CD14-positive monocyte (primary cell): Measurements from ENCODE around the gene RXFP2. TPM values are rescaled to one million over a fixed set of nuclear protein-coding genes. Genes with fewer than 3 reads are reported as not detected.
A peak's percentile ranks its signal among the peaks of the same experiment; 100 is the strongest.

ENCODE experiments used
- DNase-seq, 3 donors: peaks; one replicate each; pipeline ENCODE4 v3.0.0-alpha.2; 2011 to 2022
- H2AFZ ChIP-seq: 2 replicates; pipeline ENCODE4 v1.6.0; 2012; ENCODE audit warnings: mild to moderate bottlenecking, low read depth, low read length, inconsistent platforms; ENCODE audit not compliant: insufficient read depth, poor library complexity, severe bottlenecking
- H3K27ac ChIP-seq, 2 donors: 1 replicate in 1 of 2; 2 replicates in 1 of 2; pipeline ENCODE4 v1.5.1; 2012 to 2013; ENCODE audit warnings: low read length in 2 of 2, control low read depth in 1 of 2, inconsistent platforms in 1 of 2, low read depth in 1 of 2, mild to moderate bottlenecking in 1 of 2
- H3K27me3 ChIP-seq, 2 donors: one replicate each; pipeline versions ENCODE4 v1.6.0 to v1.6.1; 2011 to 2013; ENCODE audit warnings: low read length in 2 of 2; ENCODE audit not compliant: control insufficient read depth in 2 of 2, insufficient read depth in 2 of 2
- H3K36me3 ChIP-seq, 2 donors: replicated peaks in 1 of 2; 1 replicate in 1 of 2; 2 replicates in 1 of 2; pipeline versions ENCODE4 v1.5.1 to v1.6.1; 2012 to 2013; ENCODE audit warnings: low read length in 2 of 2, control low read depth in 1 of 2, inconsistent platforms in 1 of 2, mild to moderate bottlenecking in 1 of 2; ENCODE audit not compliant: insufficient read depth in 2 of 2, control insufficient read depth in 1 of 2
- H3K4me1 ChIP-seq, 2 donors: 1 replicate in 1 of 2; 2 replicates in 1 of 2; pipeline versions ENCODE4 v1.5.1 to v1.6.1; 2012 to 2013; ENCODE audit warnings: low read length in 2 of 2, control low read depth in 1 of 2, inconsistent platforms in 1 of 2, mild to moderate bottlenecking in 1 of 2, moderate library complexity in 1 of 2; ENCODE audit not compliant: insufficient read depth in 2 of 2, control insufficient read depth in 1 of 2
- H3K4me2 ChIP-seq: replicated peaks from 2 replicates; pipeline ENCODE3; 2012; ENCODE audit warnings: low read length, moderate library complexity, mild to moderate bottlenecking; ENCODE audit not compliant: poor library complexity, severe bottlenecking; ENCODE audit errors: extremely low read depth
- H3K4me3 ChIP-seq, 3 experiments: fragments of 200-600 bp in 1 of 3; sonication (generic) in 1 of 3; replicated peaks in 1 of 3; 1 replicate in 2 of 3; 2 replicates in 1 of 3; pipeline ENCODE4 v1.5.1; 2011 to 2013; ENCODE audit warnings: low read length in 3 of 3, mild to moderate bottlenecking in 3 of 3, control low read depth in 2 of 3, low read depth in 2 of 3, inconsistent platforms in 1 of 3, moderate library complexity in 1 of 3
- H3K79me2 ChIP-seq: 2 replicates; pipeline ENCODE4 v1.6.0; 2012; ENCODE audit warnings: mild to moderate bottlenecking, control low read depth, inconsistent platforms, low read length, moderate library complexity; ENCODE audit not compliant: insufficient read depth
- H3K9ac ChIP-seq: 2 replicates; pipeline ENCODE4 v1.6.0; 2017; ENCODE audit warnings: low read length, mild to moderate bottlenecking; ENCODE audit not compliant: insufficient read depth, poor library complexity, severe bottlenecking
- H3K9me3 ChIP-seq, 2 donors: replicated peaks in 1 of 2; 1 replicate in 1 of 2; 2 replicates in 1 of 2; pipeline versions ENCODE4 v1.5.1 to v1.6.1; 2012 to 2013; ENCODE audit warnings: low read length in 2 of 2, control low read depth in 1 of 2; ENCODE audit not compliant: control insufficient read depth in 1 of 2, insufficient read depth in 1 of 2
- H4K20me1 ChIP-seq: 2 replicates; pipeline ENCODE4 v1.6.0; 2012; ENCODE audit warnings: mild to moderate bottlenecking, low read length, control low read depth, moderate library complexity; ENCODE audit not compliant: insufficient read depth
- H3K27ac Mint-ChIP-seq, 7 donors: one replicate each; pipeline ENCODE4 v1.8.0; 2020; ENCODE audit warnings: mild to moderate bottlenecking in 7 of 7, mixed read lengths in 7 of 7, moderate library complexity in 6 of 7, inconsistent platforms in 2 of 7
- H3K27me3 Mint-ChIP-seq, 3 donors: one replicate each; pipeline ENCODE4 v1.8.0; 2021 to 2022; ENCODE audit warnings: low read depth in 3 of 3, mild to moderate bottlenecking in 3 of 3, mixed read lengths in 3 of 3, moderate library complexity in 3 of 3, inconsistent platforms in 1 of 3
- H3K36me3 Mint-ChIP-seq, 2 donors: one replicate each; pipeline ENCODE4 v1.8.0; 2020; ENCODE audit warnings: mixed read lengths in 2 of 2, inconsistent platforms in 1 of 2, mild to moderate bottlenecking in 1 of 2
- H3K4me1 Mint-ChIP-seq: one replicate; pipeline ENCODE4 v1.8.0; 2020; ENCODE audit warnings: mild to moderate bottlenecking, mixed read lengths
- H3K4me3 Mint-ChIP-seq, 2 donors: one replicate each; pipeline ENCODE4 v1.8.0; 2020; ENCODE audit warnings: mild to moderate bottlenecking in 2 of 2, mixed read lengths in 2 of 2, moderate library complexity in 1 of 2
- H3K9me3 Mint-ChIP-seq, 7 donors: one replicate each; pipeline ENCODE4 v1.8.0; 2020 to 2022; ENCODE audit warnings: mixed read lengths in 7 of 7, mild to moderate bottlenecking in 6 of 7, moderate library complexity in 6 of 7, inconsistent platforms in 2 of 7
- CTCF ChIP-seq: fragments of 200-600 bp; IDR thresholded peaks from one replicate; pipeline ENCODE4 v1.8.0; 2022; ENCODE audit warnings: antibody characterized with exemption, mild to moderate bottlenecking
- WGBS: methylation state at CpG from one replicate; pipeline ENCODE4 v1.1.5; 2013; ENCODE audit warnings: missing lambda C conversion rate; ENCODE audit not compliant: insufficient coverage; 5-methylcytosine and 5-hydroxymethylcytosine counted together
- intact Hi-C, 2 donors: fragments of 100-400 bp; cut with micrococcal nuclease; formaldehyde crosslinking; loops; one replicate each; pipeline versions ENCODE4 v1.15.0 to v1.15.1; 2023
- polyA plus RNA-seq, 3 donors: library from polyadenylated mRNA; depleted of rRNA in 1 of 3; unstranded in 2 of 3; stranded (reverse) in 1 of 3; fragments of 300-500 nt in 2 of 3; fragments of >200 nt in 1 of 3; fragmentation: Illumina TruSeq in 2 of 3; gene quantifications; 1 replicate in 2 of 3; 2 replicates in 1 of 3; pipeline ENCODE4 v1.2.3, GENCODE V29; 2012 to 2021

RXFP2 gene
- polyA plus RNA-seq, 3 donors, result 0.38 to 0.69 TPM; not detected in 1

- H3K36me3 Mint-ChIP-seq, result peaks cover 0 to 8% of the 10 kb centered on the region in 2 donors
- peak; percentile 27 to 68 (median 45) for DNase-seq
- intact Hi-C loops, result no loop called here
- WGBS, result no CpG with 5 or more reads among the region's 1 CpG
- no peaks in the 10 kb centered on the region for H3K9me3 ChIP-seq
- peaks cover 89 to 92% of the 10 kb centered on the region in 2 donors for H3K4me1 ChIP-seq
- peak overlapping the region; percentile 75 to 90 (median 85) for H3K27ac Mint-ChIP-seq
- H3K4me2 ChIP-seq, result peak overlapping the region; percentile 29
- no peak overlapping the region for H3K9ac ChIP-seq
- H3K79me2 ChIP-seq, result peaks cover 60% of the 10 kb centered on the region
- H3K4me3 Mint-ChIP-seq, result peak overlapping the region in 1 of 2 donors; percentile 26
- H2AFZ ChIP-seq, result no peak overlapping the region
- H3K27me3 Mint-ChIP-seq, result no peaks in the 10 kb centered on the region
- H3K36me3 ChIP-seq, result no peaks in the 10 kb centered on the region
- TF ChIP-seq CTCF, result no peak
- peak overlapping the region in 1 of 3 experiments; percentile 21 for H3K4me3 ChIP-seq
- H3K27ac ChIP-seq, result peak overlapping the region in 1 of 2 donors; percentile 88
- peaks cover 96% of the 10 kb centered on the region for H3K4me1 Mint-ChIP-seq
- H3K9me3 Mint-ChIP-seq, result peaks cover 0 to 1% (median 0%) of the 10 kb centered on the region in 7 donors
- no peaks in the 10 kb centered on the region for H4K20me1 ChIP-seq
- no peaks in the 10 kb centered on the region for H3K27me3 ChIP-seq
Measured at GRCh38 chr13:31803311-31803710, 64.0 kb downstream of the RXFP2 start.

GRCh38 chr13:31805841-31806240, 66.5 kb downstream of the RXFP2 start:
- Histone ChIP-seq H3K9ac (no peak overlapping the region), H3K9me3 (peaks cover 0 to 6% of the 10 kb centered on the region in 2 donors), H3K27me3 (no peaks in the 10 kb centered on the region), H2AFZ (no peak overlapping the region), H3K4me3 (peak overlapping the region in 1 of 3 experiments; percentile 38), H3K79me2 (peaks cover 60% of the 10 kb centered on the region), H3K4me1 (peaks cover 97 to 99% of the 10 kb centered on the region in 2 donors), H3K36me3 (peaks cover 0 to 3% of the 10 kb centered on the region in 2 donors), H4K20me1 (no peaks in the 10 kb centered on the region), H3K4me2 (peak overlapping the region; percentile 11), H3K27ac (peak overlapping the region; percentile 66 to 88)
- Mint-ChIP-seq H3K4me1 (peaks cover 94% of the 10 kb centered on the region), H3K36me3 (peaks cover 5 to 15% of the 10 kb centered on the region in 2 donors), H3K9me3 (peaks cover 2 to 11% (median 5%) of the 10 kb centered on the region in 7 donors), H3K27ac (peak overlapping the region; percentile 87 to 97 (median 91)), H3K4me3 (peak overlapping the region; percentile 27 to 56), H3K27me3 (no peaks in the 10 kb centered on the region)
- no peak for TF ChIP-seq CTCF
- DNase-seq, result peak; percentile 24 to 76 (median 58)
- intact Hi-C loops, result no loop called here
- WGBS, result no CpG with 5 or more reads among the region's 4 CpGs
